ENCODE measurements around the gene SLC25A6. TPM values are rescaled to one million over a fixed set of nuclear protein-coding genes. Genes with fewer than 3 reads are reported as not detected.

SLC25A6 gene
- polyA plus RNA-seq, 1 experiment = 273 TPM

GRCh38 chrX:1401611-1402430 is 9.9 kb upstream of the SLC25A6 start:
- Histone ChIP-seq H3K27ac (ENCODE audit: low read depth, low read length) (no peak overlapping the region), H3K9me3 (ENCODE audit: control insufficient read depth, insufficient read depth, low read length) (peaks cover 3% of the 10 kb centered on the region; the same call in 1 of the 2 replicates), H3K4me3 (ENCODE audit: low read depth, low read length) (no peak overlapping the region), H3K27me3 (ENCODE audit: control insufficient read depth, insufficient read depth, low read length) (no peaks in the 10 kb centered on the region)
- POLR2A ChIA-PET = no interaction called here
- TF ChIP-seq CTCF (IDR thresholded peaks at IDR 0.05; ENCODE audit: low read depth, low read length) = no peak
- no peak for DNase-seq (ENCODE audit: low read depth, low spot score)
- CTCF ChIA-PET = no interaction called here

DNA sequence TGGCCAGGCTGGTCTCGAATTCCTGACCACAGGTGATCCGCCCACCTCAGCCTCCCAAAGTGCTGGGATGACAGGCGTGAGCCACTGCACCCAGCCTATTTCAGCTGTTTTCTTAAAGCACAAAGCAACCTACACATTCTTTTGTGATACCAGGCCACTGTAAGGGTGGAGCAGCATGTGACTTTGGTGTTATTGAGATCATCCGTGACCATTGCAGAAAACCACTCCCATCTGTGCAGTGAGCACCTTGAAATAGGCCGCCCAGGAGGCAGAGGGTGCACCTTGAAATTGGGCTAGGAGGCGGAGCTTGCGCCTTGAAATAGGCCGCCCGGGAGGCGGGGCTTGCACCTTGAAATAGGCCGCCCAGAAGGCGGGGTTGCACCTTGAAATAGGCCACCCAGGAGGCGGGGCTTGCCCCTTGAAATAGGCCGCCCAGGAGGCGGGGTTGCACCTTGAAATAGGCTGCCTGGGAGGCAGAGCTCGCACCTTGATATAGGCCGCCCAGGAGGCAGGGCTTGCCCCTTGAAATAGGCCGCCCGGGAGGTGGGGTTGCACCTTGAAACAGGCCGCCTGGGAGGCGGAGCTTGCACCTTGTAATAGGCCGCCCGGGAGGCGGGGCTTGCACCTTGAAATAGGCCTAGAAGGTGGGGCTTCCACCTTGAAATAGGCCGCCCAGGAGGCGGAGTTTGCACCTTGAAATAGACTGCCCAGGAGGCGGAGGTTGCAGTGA is 9.0 kb upstream of the SLC25A6 start:
- POLR2A ChIA-PET = no interaction called here
- no peak for TF ChIP-seq CTCF (IDR thresholded peaks at IDR 0.05; ENCODE audit: low read depth, low read length)
- Histone ChIP-seq H3K4me3 (ENCODE audit: low read depth, low read length) (no peak overlapping the region), H3K27ac (ENCODE audit: low read depth, low read length) (no peak overlapping the region), H3K9me3 (ENCODE audit: control insufficient read depth, insufficient read depth, low read length) (peaks cover 3% of the 10 kb centered on the region; the same call in 1 of the 2 replicates), H3K27me3 (ENCODE audit: control insufficient read depth, insufficient read depth, low read length) (no peaks in the 10 kb centered on the region)
- no peak for DNase-seq (ENCODE audit: low read depth, low spot score)
- CTCF ChIA-PET = no interaction called here

DNA sequence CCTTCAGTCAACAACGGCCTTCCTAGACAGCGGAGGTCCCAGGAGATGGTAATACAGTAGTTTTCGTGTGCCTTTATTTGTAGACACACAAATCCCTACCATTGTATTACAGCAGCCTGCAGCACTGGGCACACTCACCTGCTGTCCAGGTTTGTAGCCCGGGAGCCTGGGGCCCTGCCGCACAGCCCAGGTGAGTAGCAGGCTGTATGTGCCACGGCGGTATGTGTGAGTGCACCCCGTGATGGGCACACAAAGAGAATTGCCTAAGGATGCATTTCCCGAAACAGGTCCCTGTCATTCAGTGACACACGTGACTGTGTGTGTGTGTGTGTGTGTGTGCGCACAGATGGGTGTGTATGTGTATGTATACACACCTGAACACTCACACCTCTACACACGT is 8.1 kb upstream of the SLC25A6 start:
- no peak for DNase-seq (ENCODE audit: low read depth, low spot score)
- CTCF ChIA-PET = no interaction called here
- no peak overlapping the region for H3K27ac ChIP-seq (ENCODE audit: low read depth, low read length)
- no peaks in the 10 kb centered on the region for H3K27me3 ChIP-seq (ENCODE audit: control insufficient read depth, insufficient read depth, low read length)
- H3K9me3 ChIP-seq (ENCODE audit: control insufficient read depth, insufficient read depth, low read length) = peaks cover 3% of the 10 kb centered on the region; the same call in 1 of the 2 replicates
- POLR2A ChIA-PET = no interaction called here
- TF ChIP-seq CTCF (IDR thresholded peaks at IDR 0.05; ENCODE audit: low read depth, low read length) = no peak
- H3K4me3 ChIP-seq (ENCODE audit: low read depth, low read length) = no peak overlapping the region

GRCh38 chrX:1398431-1399340 is 6.8 kb upstream of the SLC25A6 start:
- ChIA-PET POLR2A (no interaction called here), CTCF (no interaction called here)
- Histone ChIP-seq H3K27me3 (ENCODE audit: control insufficient read depth, insufficient read depth, low read length) (no peaks in the 10 kb centered on the region), H3K4me3 (ENCODE audit: low read depth, low read length) (no peak overlapping the region), H3K9me3 (ENCODE audit: control insufficient read depth, insufficient read depth, low read length) (peaks cover 3% of the 10 kb centered on the region; the same call in 1 of the 2 replicates), H3K27ac (ENCODE audit: low read depth, low read length) (no peak overlapping the region)
- no peak for DNase-seq (ENCODE audit: low read depth, low spot score)
- no peak for TF ChIP-seq CTCF (IDR thresholded peaks at IDR 0.05; ENCODE audit: low read depth, low read length)
